NOMO-1 (cell line): Measurements from ENCODE around the gene KLHL24.
A peak's percentile ranks its signal among the peaks of the same experiment; 100 is the strongest.
"Not testable (repeated sequence)": the region's sequence is repeated elsewhere in the genome, so short reads cannot be mapped to it uniquely, and the experiment has no call there.

Source experiments
- DNase-seq, 2 experiments: peaks; one replicate each; lab custom pipeline; 2025; ENCODE audit not compliant: unreplicated experiment in 2 of 2; lab: John Stamatoyannopoulos, UW

The KLHL24 gene

DNA sequence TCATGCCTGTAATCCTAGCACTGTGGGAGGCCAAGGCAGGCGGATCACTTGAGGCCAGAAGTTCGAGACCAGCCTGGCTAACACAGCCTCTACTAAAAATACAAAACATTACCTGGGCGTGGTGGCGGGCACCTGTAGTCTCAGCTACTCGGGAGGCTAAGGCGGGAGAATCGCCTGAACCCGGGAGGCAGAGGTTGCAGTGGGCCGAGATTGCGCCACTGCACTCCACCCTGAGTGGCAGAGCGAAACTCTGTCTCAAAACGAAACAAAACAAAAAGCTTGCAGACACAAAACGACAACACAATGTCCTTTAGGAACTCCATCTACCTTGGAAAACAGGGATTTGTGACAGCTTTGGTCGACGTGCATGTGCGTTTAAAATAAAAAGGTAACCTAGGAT is 716 bp upstream of the KLHL24 start:
- peak in 1 of 2 experiments; percentile 51 for DNase-seq

DNA sequence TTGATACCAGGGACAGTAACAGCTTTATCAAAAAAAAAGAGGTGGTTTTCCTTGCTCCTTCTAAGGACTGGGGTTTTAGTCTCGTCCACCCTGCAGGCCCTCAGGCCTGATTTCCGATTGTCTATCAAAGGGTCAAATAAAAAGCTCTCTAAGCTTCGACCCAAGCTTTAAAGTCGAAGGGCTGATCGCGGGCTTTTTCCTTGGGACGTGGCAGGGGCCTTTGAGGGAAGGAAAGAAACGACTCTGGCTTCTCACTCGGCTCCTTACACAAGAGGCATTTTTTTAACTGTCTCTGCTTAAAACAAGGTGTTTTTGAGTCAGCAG is 354 bp upstream of the KLHL24 start:
- DNase-seq, result no peak

DNA sequence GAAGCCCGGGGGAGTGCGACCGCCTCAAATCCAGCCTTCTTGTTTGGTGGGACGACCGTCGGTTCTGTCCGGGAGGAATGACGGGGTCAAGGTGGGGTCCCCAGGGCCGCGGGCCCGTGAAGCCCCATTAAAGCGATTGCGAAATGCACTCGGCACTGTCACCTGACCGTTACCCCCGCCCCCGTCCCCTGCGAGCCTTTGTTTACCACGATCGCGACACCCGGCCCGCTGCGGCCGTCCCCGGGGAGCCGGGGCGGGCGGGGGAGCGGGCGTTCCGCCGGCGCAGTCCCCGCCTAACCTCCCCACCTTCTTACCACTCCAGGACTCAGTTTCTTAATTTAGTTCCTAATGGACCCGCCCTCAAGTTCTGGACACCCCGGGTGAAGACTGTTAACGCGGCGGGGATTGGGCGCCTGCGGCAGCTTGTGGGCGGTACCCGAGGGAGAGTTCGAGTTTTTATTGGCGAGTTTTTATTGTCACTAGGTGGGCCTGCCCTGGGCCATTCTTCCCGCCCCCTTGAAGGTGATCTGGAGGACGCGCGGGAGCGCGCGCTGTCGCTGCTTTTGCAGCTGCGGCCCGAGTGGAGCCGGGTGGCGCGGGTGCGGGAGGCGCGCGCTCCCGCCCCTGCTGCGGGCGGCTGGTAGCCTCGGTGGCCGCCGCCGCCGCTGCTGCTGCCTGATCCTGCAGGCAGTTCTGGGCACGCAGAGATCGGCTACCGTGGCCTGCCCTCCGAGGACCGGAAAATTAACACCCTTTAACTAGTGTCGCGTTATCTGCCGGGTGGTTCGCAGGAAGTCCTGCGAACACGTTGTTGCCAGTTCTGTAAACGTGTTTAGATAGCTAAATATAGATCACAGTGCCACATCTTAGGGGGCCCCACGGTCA is 1.0 kb downstream of the KLHL24 start:
- peak; percentile 99 to 100 for DNase-seq

DNA sequence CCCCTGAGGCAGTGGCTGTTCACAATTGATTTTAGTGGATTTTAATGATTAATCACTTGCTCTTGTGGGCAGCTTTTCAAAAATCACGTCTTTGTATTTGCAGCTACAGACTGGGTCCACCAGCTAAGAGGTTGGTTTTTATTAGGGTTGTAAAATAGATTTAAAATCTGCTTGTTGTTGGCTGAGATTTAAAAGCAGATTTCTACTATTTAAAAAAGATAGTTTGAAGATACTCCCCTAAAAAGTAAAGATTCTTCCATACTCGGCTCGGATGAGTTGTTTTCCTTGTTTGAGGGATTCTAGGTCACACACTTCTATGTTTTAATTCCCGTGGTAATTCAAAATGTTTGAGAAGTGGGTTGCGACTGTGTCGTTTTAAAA is 1.7 kb downstream of the KLHL24 start:
- no peak for DNase-seq

DNA sequence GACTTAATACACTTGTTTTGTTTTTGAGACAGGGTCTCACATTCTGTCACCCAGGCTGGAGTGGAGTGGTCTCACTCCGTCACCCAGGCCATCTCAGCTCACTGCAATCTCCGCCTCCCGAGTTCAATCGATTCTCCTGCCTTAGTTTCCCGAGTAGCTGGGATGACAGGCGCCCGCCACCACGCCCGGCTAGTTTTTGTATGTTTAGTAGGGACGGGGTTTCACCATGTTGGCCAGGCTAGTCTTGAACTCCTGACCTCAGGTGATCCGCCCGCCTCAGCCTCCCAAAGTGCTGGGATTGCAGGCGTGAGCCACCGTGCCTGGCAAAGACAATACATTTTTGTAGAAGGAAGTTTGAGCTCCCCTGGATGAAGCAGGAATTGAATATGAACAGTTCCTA is 2.2 kb downstream of the KLHL24 start:
- DNase-seq, result not testable (repeated sequence)

DNA sequence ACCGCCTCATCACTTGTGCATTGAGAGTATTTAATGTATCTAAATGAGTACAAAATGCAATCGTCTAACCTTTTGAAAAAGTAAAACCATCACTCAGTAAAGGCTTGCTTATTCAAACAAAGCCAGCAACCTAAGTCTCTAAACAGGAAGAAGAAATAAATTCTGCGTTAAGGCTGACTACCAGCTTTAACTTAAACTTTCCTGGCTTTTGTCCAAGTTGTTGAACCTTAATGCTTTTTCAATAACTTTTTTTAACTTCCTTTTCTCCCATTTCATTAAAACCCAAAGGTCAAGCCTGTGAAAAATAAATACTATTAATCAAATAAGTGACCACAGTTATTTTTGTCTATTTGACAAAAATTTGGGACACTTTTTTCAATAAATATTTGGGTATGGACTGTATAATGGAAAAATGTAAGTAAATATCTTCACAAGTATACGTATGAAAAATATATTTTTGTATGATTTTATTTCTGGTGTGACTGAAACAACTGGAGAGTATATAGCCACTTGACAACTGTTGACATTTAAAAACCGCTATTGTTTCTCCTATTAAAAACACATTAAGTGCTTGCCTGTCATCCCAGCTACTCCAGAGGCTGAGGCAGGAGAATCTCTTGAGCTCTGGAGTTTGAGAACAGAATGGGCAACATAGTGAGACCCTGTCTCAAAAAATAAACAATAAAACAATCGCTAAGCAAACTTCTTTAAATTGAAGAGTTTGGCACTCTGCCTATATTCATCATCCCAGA is 2.9 kb downstream of the KLHL24 start:
- no peak for DNase-seq

DNA sequence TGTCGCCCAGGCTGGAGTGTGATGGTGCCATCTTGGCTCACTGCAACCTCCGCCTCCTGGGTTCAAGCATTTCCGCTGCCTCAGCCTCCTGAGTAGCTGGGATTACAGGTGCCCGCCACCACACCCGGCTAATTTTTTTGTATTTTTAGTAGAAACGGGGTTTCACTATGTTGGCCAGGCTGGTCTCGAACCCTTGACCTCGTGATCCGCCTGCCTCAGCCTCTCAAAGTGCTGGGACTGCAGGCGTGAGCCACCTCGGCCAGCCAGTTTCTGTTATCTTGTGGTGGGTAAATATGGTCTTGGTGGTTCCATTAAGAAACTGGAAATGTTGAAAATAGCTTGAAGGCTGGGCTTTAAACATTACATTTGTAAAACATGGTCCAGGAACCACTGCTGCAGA is 5.2 kb downstream of the KLHL24 start:
- DNase-seq, result not testable (repeated sequence)

DNA sequence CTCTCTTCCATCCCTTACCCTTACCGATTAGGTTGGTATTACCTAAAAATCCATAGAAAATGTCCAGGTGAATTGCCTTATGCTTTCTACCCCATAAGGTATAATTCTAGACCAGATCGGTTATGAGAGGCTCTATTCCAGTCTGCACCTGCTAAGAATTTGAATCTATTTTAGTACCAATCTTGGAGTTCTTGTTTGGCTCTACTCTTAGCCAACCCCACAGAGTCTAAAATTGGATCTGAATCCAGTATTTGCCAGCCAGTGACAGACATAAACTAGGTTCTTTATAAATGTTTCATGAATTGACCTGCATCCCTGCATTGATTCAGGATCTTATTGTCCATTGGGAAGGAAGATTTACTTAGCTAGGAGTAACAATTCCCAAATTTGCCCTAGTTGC is 6.5 kb downstream of the KLHL24 start:
- no peak for DNase-seq

DNA sequence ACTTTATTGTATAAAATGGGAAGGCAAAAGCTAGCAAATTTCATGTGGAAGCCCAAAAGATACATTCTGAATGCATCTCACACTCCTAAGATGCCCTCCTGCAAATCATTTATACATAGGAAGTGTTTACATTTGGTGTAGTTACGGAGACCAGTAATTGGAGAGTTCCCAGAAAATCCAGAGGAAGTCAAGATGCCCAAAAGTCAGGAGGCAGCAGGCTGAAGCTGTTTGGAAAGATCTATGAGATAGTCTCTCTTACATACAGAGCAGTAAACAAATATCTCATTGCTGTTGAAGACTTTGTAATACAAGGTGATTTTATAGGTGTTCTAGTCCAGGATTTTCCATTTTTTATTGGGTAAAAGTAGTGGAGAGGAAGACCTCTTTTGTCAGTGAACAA is 8.8 kb downstream of the KLHL24 start:
- no peak for DNase-seq

DNA sequence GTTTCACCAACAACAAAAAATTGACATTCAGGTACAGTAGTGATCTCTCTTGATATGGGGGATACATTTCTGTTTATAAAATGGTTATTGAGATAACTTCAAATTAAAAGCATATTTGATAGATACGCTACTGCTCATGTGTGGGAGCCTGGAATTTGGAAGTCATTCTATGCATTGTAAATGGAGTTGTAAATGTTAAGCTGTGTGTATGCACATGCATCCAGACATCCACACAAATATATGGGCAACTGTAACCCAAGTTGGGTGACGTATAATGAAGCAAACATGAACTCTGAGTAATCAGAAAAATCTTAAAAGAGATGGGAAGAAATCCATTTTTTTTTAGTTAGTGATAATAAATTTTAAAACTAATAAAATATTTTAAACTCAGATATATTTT is 9.8 kb downstream of the KLHL24 start:
- DNase-seq, result no peak

DNA sequence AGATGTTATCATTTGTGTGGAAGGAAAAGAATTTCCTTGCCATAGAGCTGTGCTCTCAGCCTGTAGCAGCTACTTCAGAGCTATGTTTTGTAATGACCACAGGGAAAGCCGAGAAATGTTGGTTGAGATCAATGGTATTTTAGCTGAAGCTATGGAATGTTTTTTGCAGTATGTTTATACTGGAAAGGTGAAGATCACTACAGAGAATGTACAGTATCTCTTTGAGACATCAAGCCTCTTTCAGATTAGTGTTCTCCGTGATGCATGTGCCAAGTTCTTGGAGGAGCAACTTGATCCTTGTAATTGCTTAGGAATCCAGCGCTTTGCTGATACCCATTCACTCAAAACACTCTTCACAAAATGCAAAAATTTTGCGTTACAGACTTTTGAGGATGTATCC is 15.1 kb downstream of the KLHL24 start:
- DNase-seq, result no peak

DNA sequence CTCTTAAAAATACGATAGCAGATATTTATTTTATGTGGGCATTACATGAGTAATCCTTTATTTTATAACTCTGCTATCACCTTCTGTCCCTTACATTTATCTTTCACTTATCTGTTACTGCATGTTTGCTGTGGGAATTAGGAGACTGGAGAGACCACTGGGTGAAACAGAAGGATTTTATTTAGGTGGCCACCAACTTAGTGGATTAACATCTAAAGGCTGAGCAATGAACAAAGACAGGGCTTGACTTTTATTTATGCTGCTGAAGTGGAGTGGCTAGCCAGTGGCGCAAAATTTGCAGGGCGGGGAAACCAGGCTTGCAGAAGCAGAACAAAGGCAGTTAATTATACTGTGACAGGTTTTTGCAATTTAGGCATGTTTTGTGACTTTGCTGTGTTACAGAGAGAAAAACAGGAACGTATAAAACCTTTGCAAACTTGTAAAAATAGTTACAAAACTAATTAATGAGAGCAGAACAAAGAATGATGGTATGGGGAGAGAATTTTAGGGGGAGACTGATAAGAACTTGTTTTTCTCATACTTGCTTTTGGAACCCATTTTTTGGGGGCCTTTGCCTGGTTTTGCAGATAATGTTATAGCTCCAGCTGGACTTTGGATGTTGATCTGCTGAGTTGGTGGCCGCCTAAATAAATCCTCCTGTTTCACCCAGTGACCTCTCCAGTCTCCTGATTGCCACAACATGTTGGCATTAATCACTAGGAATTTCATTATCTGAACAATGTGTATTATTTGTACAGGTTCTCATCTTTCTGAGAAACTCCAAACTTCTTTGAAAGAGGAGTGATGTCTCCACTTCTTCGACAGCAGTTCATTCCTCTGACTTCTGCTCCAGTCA is 18.0 kb downstream of the KLHL24 start:
- no peak for DNase-seq

DNA sequence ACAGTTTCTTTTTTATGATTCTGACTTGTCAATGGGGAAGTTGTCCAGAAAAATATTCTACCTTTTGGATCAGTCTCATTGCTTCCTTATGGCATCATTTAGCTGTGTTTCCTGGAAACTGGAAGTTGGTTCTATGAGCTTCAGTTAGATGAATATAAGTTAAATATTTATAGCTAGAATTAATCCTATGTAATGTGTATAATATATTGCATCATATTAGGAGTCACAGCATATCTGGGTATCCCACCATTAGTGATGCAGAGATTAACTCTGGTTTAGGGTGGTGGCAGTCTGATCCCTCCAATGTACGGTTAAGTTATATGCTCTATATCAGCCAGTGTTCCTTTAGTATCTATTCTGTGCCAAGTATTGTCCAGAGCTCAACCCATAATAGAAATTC is 19.3 kb downstream of the KLHL24 start:
- no peak for DNase-seq

DNA sequence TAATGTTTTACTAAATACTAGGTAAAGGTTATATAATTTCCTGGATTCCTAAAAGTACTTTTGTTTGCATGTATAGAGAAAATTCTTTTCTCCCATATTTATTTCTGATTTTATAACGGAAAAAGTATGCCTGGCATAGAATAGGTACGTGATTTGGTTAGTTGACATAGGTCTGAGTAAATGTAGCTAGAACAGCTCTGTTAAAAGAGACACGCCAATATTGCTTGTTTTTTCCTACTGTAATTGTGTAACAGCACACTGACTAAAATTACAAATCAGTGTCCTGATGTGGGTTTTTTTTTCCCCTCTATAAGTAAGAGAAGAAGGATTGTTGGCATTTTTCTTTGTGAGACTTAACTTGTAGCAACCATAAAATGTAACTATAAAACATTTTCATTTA is 26.7 kb downstream of the KLHL24 start:
- DNase-seq, result no peak

DNA sequence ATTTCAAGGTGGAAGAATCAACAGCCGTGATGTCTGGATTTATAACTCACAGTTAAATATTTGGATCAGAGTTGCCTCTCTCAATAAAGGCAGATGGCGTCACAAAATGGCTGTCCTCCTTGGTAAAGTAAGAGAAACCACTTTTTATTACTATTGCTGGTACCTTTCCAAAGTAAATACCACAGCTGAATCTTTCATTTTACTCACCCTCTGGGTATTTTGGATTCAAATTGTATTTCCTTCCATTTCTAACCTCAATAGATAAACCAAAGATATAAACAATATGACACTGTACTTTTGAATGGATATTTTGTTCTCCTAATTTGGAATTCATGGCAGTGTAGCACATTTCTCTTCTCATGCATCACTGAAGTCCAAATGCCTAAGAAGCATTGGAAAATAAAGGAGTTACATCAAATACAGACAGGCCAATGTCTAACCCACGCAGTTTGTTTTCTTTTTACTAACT is 29.5 kb downstream of the KLHL24 start:
- no peak for DNase-seq

DNA sequence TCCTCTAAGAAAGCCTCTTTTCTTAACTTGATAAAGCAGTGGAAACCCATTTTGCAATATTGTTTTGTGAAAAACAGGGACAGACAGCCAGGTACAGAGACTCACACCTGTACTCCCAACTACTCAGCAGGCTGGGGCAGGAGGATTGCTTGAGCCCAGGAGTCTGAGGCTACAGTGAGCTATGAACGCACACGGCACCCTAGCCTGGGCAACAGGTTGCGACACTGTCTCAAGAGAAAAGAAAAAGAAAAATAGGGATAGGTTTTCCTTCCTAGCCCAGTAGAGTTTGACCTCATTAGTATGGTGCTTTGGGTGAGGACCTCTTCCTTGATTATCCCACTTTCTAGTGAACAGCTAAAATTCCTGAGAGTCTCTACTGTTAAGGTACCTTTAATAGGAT is 44.6 kb downstream of the KLHL24 start:
- no peak for DNase-seq

DNA sequence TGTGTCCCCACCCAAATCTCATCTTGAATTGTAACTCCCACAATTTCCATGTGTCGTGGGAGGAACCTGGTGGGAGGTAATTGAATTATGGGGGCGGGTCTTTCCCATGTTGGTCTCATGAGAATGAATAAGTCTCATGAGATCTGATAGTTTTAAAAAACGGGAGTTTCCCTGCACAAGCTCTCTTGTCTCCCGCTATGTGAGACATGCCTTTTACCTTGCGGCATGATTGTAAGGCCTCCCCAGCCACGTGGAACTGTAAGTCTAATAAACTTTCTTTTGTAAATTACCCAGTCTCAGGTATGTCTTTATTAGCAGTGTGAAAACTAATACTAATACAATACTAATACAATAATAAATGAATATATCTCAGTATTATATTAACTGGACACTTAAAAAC is 52.3 kb downstream of the KLHL24 start:
- DNase-seq, result no peak

DNA sequence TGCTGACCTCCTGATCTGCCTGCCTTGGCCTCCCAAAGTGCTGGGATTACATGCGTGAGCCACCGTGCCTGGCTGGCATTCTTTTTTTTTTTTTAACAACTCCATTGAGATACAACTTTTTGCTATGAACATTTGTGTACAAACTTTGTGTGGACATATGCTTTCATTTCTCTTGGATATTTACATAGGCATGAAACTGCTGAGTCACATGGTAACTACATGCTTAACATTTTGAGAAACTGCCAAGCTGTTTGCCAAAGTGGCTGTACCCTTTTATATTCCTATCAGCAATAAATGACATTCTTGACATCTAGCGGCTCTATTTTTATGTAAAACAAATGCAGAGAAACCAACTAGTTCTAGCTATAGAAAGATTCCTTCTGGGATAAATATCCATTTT is 53.5 kb downstream of the KLHL24 start:
- DNase-seq, result no peak

DNA sequence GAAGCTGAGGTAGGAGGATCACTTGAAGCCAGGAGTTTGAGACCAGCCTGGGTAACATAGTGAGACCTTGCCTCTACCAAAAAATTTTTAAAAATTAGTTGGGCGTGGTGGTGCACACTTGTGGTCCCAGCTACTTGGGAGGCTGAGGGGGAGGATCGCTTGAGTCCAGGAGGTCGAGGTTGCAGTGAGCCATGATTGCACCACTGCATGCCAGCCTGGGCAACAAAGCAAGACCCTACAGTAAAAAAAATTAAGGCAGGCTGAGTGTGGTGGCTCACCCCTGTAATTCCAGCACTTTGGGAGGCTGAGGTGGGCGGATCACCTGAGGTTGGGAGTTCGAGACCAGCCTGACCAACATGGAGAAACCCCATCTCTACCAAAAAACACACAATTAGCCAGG is 54.2 kb downstream of the KLHL24 start:
- DNase-seq, result not testable (repeated sequence)

DNA sequence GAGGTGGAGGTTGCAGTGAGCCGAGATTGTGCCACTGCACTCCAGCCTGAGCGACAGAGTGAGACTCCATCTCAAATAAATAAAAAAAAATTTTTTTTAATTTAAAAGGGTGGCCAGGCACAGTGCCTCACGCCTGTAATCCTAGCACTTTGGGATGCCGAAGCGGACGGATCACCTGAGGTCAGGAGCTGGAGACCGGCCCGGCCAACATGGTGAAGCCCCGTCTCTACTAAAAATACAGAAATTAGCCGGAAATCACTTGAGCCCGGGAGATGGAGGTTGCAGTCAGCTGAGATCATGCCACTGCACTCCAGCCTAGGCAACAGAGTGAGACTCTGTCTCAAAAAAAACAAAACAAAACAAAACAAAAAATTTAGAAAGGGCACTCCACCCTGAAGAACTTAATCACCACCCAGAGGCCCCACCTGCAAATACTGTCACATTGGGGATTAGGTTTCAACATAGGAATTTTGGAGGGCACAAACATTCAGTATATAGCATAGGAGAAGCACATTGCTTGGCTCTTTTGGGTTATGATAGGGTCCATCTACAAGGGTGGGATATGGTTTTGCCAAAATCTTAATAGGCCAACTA is 55.1 kb downstream of the KLHL24 start:
- no peak for DNase-seq

DNA sequence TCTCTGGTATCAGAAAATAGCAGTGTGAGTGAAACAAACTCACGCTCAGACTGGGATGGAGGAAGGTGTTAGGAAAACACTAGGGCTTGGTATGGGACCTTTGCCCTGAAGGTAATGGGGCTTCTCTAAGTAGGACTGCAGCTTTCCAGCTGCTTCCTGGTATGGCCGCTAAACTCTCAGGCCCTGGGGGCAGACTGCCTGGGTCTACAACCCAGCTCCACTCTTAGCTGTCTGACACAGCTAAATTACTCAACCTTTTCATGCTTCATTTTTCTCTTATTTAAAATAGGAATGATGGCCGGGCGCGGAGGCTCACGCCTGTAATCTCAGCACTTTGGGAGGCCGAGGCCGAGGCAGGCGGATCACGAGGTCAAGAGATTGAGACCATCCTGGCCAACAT is 57.0 kb downstream of the KLHL24 start:
- DNase-seq, result no peak
